GM18505 (cell line): Measurements from ENCODE around the gene DLL4.

Experiments used
- ATAC-seq: cut with Tn5 transposase; IDR thresholded peaks from one replicate; pipeline ENCODE4 v1.9.1; 2021; ENCODE audit not compliant: unreplicated experiment
- POLR2A ChIP-seq: IDR thresholded peaks from 4 replicates; pipeline ENCODE4 v1.6.1; 2011; ENCODE audit warnings: borderline replicate concordance; ENCODE audit not compliant: insufficient read depth, insufficient read length; ENCODE audit errors: extremely low read depth

Gene DLL4

GRCh38 chr15:40914013-40914412 lies 15.1 kb upstream of the DLL4 start:
- ATAC-seq = no peak
- no peak for TF ChIP-seq POLR2A

GRCh38 chr15:40914486-40914885 lies 14.7 kb upstream of the DLL4 start:
- ATAC-seq = no peak
- no peak for TF ChIP-seq POLR2A

GRCh38 chr15:40915116-40915661 lies 14.0 kb upstream of the DLL4 start:
- TF ChIP-seq POLR2A = no peak
- no peak for ATAC-seq

- TF ChIP-seq POLR2A = no peak
- ATAC-seq = no peak
These were observed 13.5 kb upstream of the DLL4 start for GRCh38 chr15:40915679-40916078.

GRCh38 chr15:40917585-40917984 lies 11.6 kb upstream of the DLL4 start:
- TF ChIP-seq POLR2A = no peak
- ATAC-seq = no peak

- no peak for TF ChIP-seq POLR2A
- ATAC-seq = no peak
These were observed 10.9 kb upstream of the DLL4 start for GRCh38 chr15:40918146-40918798.

- TF ChIP-seq POLR2A = no peak
- ATAC-seq = no peak
These were observed 10.2 kb upstream of the DLL4 start for GRCh38 chr15:40918799-40919392.

GRCh38 chr15:40921949-40922607 lies 7.1 kb upstream of the DLL4 start:
- no peak for ATAC-seq
- TF ChIP-seq POLR2A = no peak

- TF ChIP-seq POLR2A = no peak
- ATAC-seq = no peak
These were observed 6.5 kb upstream of the DLL4 start for GRCh38 chr15:40922608-40923005.

GRCh38 chr15:40923551-40923950 lies 5.6 kb upstream of the DLL4 start:
- ATAC-seq = no peak
- no peak for TF ChIP-seq POLR2A

- no peak for TF ChIP-seq POLR2A
- no peak for ATAC-seq
These were observed 3.7 kb upstream of the DLL4 start for GRCh38 chr15:40925495-40925862.

GRCh38 chr15:40925863-40926658 lies 3.1 kb upstream of the DLL4 start:
- ATAC-seq = no peak
- TF ChIP-seq POLR2A = no peak
